Measurements from ENCODE around the gene ALKBH5.

DNA sequence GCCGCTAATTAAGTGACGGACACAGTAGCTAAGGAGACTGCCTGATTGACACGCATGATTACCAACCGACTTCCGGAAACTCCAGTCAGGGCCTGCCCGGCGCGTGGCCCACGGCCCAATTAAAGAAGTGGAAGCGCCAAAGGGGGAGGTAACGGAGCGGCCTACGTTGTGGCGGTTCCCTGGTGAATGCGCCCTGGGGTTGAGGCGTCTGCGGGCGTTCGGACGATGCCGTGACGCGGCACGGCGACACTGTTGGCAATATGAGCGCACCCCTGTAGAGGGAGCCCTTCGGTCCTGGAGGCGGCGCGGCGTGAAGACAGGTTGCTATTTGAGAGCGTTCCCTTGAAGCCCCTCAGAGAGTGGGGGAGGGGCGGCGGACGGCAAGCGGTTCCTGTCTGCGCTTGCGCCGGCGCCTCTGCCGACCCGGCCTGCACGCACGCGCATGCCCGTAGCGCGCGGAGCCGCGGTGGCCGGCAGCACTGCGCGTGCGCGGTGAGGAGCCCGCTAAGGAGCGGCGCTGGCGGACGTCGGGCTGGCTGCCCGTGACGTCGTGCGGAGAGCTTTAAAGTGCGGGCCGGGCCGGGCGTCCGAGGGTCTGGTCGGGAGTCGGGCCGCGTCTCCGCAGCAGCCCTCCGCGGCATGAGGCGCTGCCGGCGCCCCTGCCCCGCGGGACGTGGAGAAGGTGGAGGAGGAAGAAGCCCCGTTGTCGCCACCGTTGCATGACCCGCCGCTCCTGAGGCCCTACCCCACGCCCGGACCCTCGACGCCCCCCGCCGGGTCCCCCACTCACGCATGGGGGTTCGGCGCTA is at the start of gene ALKBH5:
- TF ChIP-seq CTCF (IDR thresholded peaks at IDR 0.05) (peak in 1 of 2 donors; percentile 45), POLR2A (IDR thresholded peaks at IDR 0.05) (peak; percentile 86 to 91), POLR2AphosphoS5 (IDR thresholded peaks at IDR 0.05) (peak in 1 of 3 donors; percentile 95), EP300 (IDR thresholded peaks at IDR 0.05) (no peak)
